Epithelial cell of esophagus (primary cell): Measurements from ENCODE around the gene PLA2G15.

Source experiments
- DNase-seq: peaks from one replicate; pipeline ENCODE4 v3.0.0; 2010; ENCODE audit warnings: low read depth
- H3K4me3 ChIP-seq: 2 replicates; pipeline ENCODE4 v1.5.1; 2011; ENCODE audit warnings: mild to moderate bottlenecking, low read length, control low read depth
- TF ChIP-seq, protein P1 (sequence below): IDR thresholded peaks from 2 replicates; pipeline ENCODE4 v1.5.1; 2011; ENCODE audit warnings: low read depth, mild to moderate bottlenecking, low read length, control low read depth, inconsistent platforms; ENCODE audit not compliant: insufficient read depth; ENCODE audit errors: missing control alignments

PLA2G15 gene

DNA sequence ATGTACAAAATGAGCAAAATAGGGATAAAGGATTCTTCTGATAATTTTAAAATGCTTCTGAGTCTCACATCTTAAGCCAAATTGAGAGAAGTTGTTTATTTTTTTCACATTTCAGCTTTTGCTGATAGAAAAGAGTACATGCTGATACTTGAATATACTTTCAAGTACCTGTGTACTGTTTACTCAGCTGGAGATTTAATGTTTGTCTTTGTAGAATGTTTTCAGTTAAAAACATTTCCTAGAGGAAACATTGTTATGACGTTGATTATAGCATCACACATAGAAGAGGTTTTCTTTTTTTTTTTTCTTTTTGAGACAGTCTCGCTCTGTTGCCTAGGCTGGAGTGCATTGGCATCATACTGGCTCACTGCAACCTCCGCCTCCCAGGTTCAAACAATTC lies 28.9 kb upstream of the PLA2G15 start:
- no peak overlapping the region for H3K4me3 ChIP-seq
- TF ChIP-seq, protein P1, sequence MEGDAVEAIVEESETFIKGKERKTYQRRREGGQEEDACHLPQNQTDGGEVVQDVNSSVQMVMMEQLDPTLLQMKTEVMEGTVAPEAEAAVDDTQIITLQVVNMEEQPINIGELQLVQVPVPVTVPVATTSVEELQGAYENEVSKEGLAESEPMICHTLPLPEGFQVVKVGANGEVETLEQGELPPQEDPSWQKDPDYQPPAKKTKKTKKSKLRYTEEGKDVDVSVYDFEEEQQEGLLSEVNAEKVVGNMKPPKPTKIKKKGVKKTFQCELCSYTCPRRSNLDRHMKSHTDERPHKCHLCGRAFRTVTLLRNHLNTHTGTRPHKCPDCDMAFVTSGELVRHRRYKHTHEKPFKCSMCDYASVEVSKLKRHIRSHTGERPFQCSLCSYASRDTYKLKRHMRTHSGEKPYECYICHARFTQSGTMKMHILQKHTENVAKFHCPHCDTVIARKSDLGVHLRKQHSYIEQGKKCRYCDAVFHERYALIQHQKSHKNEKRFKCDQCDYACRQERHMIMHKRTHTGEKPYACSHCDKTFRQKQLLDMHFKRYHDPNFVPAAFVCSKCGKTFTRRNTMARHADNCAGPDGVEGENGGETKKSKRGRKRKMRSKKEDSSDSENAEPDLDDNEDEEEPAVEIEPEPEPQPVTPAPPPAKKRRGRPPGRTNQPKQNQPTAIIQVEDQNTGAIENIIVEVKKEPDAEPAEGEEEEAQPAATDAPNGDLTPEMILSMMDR, result no peak
- no peak for DNase-seq

DNA sequence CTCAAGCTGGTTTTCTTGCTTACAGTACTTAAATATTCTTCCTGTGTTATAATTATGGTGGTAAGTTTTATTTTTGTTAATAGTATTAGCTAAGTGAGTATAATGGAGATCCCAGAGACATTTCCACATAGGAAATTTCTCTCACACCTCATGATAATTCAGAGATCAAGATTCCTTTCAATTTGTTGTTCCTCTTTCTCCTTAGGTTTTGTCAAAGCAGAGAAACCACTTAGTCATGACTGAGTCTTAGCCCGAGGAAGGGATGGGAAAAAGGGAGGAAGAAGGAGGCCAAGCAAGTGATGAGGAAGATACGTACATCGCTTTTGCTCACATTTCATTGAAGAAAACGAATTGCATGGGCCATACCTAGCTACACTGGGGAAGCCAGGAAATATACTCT lies 27.7 kb upstream of the PLA2G15 start:
- no peak overlapping the region for H3K4me3 ChIP-seq
- DNase-seq, result no peak
- TF ChIP-seq, protein P1, result no peak

DNA sequence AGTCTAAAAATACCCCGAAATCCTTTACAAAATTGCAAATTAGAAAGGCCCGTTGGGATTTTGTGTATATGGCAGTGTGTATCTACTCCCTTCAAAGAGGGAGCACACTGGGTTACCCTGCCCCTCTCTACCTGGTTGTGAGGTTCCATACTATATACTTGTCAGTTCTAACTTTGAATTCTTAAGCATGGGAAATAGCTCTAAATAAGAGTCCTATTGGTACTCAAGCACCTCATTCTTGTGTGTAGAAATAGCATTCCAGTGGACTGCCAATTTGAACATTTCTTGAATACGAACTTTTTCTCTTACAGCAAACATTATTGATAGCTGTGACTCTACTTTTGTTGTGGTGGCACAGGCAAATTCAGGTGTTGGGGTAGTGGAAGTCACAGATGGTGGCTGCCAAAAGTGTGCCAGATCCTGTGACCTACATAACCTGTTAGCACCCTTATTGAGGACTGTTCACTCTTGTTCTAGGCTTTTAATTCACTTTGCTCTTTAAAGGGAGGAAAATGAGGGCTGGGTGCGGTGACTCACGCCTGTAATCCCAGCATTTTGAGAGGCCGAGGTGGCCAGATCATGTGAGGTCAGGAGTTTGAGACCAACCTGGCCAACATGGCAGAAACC lies 25.3 kb upstream of the PLA2G15 start:
- no peak overlapping the region for H3K4me3 ChIP-seq
- TF ChIP-seq, protein P1, result no peak
- DNase-seq, result no peak

DNA sequence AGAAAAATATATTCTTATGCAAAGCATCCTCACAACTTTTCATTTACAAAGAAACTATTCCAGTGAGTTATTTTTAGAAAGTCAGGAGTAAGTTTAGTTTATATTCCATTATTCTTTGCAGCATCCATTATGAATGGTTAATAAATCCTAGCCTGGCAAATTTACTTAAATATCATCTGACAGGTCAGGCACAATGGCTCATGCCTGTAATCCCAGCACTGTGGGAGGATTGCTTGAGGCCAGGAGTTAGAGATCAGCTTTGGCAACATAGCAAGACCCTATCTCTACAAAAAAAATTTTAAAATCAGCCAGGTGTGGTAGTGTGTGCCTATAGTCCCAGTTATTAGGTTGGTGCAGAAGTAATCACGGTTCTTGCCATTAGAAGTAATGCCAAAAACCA lies 22.1 kb upstream of the PLA2G15 start:
- TF ChIP-seq, protein P1, result no peak
- no peak overlapping the region for H3K4me3 ChIP-seq
- no peak for DNase-seq

DNA sequence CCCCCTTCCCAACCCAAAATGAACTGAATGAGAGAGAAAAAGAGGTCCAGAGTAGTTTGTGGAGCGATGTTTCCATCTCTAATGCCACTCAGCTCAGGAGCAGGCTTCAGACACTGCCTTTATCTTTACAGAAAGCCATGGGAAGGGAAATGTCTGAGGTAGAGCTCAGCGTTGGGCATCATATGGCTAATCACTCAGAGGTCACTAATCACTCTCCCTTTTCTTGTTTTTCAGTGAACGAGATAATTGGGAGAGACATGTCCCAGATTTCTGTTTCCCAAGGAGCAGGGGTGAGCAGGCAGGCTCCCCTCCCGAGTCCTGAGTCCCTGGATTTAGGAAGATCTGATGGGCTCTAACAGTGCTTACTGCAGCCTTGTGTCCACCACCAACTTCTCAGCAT lies 19.1 kb upstream of the PLA2G15 start:
- TF ChIP-seq, protein P1, result no peak
- H3K4me3 ChIP-seq, result no peak overlapping the region
- DNase-seq, result no peak

DNA sequence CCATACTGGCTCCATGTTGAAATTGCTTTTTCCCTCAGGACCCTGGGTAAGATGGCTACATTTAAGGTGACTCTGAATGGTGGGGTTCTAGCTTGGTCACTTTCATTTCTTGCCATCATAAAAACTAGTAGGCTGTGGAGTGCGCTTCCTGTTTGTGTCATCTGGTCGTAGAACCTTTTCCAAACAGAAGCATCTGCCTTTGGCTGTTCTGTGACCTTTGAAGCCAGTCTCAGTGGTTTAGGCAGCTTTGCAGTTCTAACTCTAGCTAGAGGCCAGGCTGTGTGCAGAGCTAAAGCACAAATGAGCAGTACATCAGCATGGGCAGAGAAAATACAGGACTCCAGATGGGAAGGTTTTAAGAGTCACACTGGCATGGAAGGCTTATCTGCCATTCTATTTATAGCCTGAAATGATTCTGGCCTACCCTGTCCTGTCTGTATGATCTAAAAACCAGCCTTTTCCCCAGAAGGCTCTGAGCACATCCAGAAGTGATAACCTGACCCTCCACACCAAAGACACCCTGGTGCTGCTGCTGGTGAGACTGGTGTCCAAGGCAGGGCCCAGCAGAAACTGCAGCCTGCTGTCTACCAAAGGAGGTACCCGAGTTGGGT lies 17.9 kb upstream of the PLA2G15 start:
- no peak overlapping the region for H3K4me3 ChIP-seq
- no peak for DNase-seq

More for the DNA sequence above, 17.9 kb upstream of the PLA2G15 start:
- TF ChIP-seq, protein P1, result no peak
